GM23338 (cell line): Measurements from ENCODE around the gene PCSK5. TPM values are rescaled to one million over a fixed set of nuclear protein-coding genes. Genes with fewer than 3 reads are reported as not detected.
A peak's percentile ranks its signal among the peaks of the same experiment; 100 is the strongest.

Experiments used
- ATAC-seq: fragments of 200-7000 bp; cut with Tn5 transposase; 3 replicates; pipeline ENCODE4 v1.9.1; 2020
- DNase-seq: peaks from one replicate; pipeline ENCODE4 v3.0.0-alpha.2; 2015; ENCODE audit warnings: low spot score
- H2AFZ ChIP-seq: fragments of 200-600 bp; sonication (generic); 2 replicates; pipeline ENCODE4 v1.8.0; 2016; ENCODE audit warnings: antibody characterized with exemption, mild to moderate bottlenecking, moderate library complexity
- H3F3A ChIP-seq: fragments of 200-600 bp; sonication (generic); replicated peaks from 2 replicates; pipeline ENCODE4 v1.8.0; 2017; ENCODE audit warnings: antibody characterized with exemption, mixed run types, low read depth
- H3K27ac ChIP-seq: fragments of 200-600 bp; sonication (generic); 2 replicates; pipeline ENCODE4 v1.6.1; 2016; ENCODE audit warnings: low read depth
- H3K27me3 ChIP-seq: fragments of 200-600 bp; sonication (generic); 2 replicates; pipeline ENCODE4 v1.8.0; 2016; ENCODE audit warnings: mild to moderate bottlenecking, mixed run types, moderate library complexity; ENCODE audit not compliant: insufficient read depth
- H3K36me3 ChIP-seq: fragments of 200-600 bp; sonication (generic); 2 replicates; pipeline ENCODE4 v1.8.0; 2016; ENCODE audit warnings: mild to moderate bottlenecking; ENCODE audit not compliant: insufficient read depth
- H3K4me1 ChIP-seq: fragments of 200-600 bp; sonication (generic); 2 replicates; pipeline ENCODE4 v1.8.0; 2016; ENCODE audit warnings: mild to moderate bottlenecking, moderate library complexity; ENCODE audit not compliant: insufficient read depth
- H3K4me2 ChIP-seq: fragments of 200-600 bp; sonication (generic); 2 replicates; pipeline ENCODE4 v1.7.1; 2017; ENCODE audit warnings: mixed run types
- H3K4me3 ChIP-seq: fragments of 200-600 bp; sonication (generic); 2 replicates; pipeline ENCODE4 v1.6.1; 2016; ENCODE audit warnings: mixed run types
- H3K79me2 ChIP-seq: fragments of 200-600 bp; sonication (generic); replicated peaks from 2 replicates; pipeline ENCODE4 v1.8.0; 2017; ENCODE audit warnings: mild to moderate bottlenecking; ENCODE audit not compliant: insufficient read depth
- H3K9me2 ChIP-seq: fragments of 200-600 bp; sonication (generic); 2 replicates; pipeline ENCODE4 v1.8.0; 2017; ENCODE audit not compliant: insufficient read depth
- H4K20me1 ChIP-seq: fragments of 200-600 bp; sonication (generic); replicated peaks from 2 replicates; pipeline ENCODE4 v1.8.0; 2017; ENCODE audit warnings: mild to moderate bottlenecking; ENCODE audit not compliant: insufficient read depth
- H3K27ac Mint-ChIP-seq: 2 replicates; pipeline ENCODE4 v1.8.0; 2020; ENCODE audit warnings: inconsistent platforms, mild to moderate bottlenecking, moderate library complexity, mixed read lengths
- H3K27me3 Mint-ChIP-seq: 3 replicates; pipeline ENCODE4 v1.8.0; 2022; ENCODE audit warnings: low read depth, mild to moderate bottlenecking, moderate library complexity, mixed read lengths, inconsistent platforms; ENCODE audit not compliant: insufficient read depth, poor library complexity
- H3K36me3 Mint-ChIP-seq: 3 replicates; pipeline ENCODE4 v1.8.0; 2021; ENCODE audit warnings: low read depth, mild to moderate bottlenecking, inconsistent platforms, moderate library complexity, mixed read lengths
- H3K4me1 Mint-ChIP-seq: 3 replicates; pipeline ENCODE4 v1.8.0; 2020; ENCODE audit warnings: mild to moderate bottlenecking, inconsistent platforms, mixed read lengths
- H3K4me3 Mint-ChIP-seq: 3 replicates; pipeline ENCODE4 v1.8.0; 2021; ENCODE audit warnings: moderate library complexity, mild to moderate bottlenecking, inconsistent platforms, mixed read lengths
- H3K9me3 Mint-ChIP-seq: 3 replicates; pipeline ENCODE4 v1.8.0; 2020; ENCODE audit warnings: moderate library complexity, mild to moderate bottlenecking, inconsistent platforms, mixed read lengths
- CREB1 ChIP-seq: fragments of 250-450 bp; sonication (Bioruptor Pico); IDR thresholded peaks from 2 replicates; pipeline ENCODE4 v1.5.0; 2020; ENCODE audit warnings: low read depth, mild to moderate bottlenecking, moderate library complexity
- CTCF ChIP-seq, 2 experiments: fragments of 200-600 bp in 1 of 2; sonication (generic) in 1 of 2; conservative IDR thresholded peaks; 2 replicates each; pipeline versions ENCODE4 v1.5.1 to v1.6.1; 2016 to 2017; ENCODE audit warnings: antibody characterized with exemption in 2 of 2, low read depth in 2 of 2, mild to moderate bottlenecking in 2 of 2, moderate library complexity in 1 of 2
- ETS1 ChIP-seq: IDR thresholded peaks from 2 replicates; pipeline ENCODE4 v1.6.1; 2016; ENCODE audit warnings: antibody characterized with exemption
- EZH2 ChIP-seq: fragments of 200-600 bp; sonication (generic); IDR thresholded peaks from one replicate; pipeline ENCODE4 v1.8.0; 2017; ENCODE audit warnings: antibody characterized with exemption, mild to moderate bottlenecking, low read depth; ENCODE audit not compliant: unreplicated experiment
- EZH2phosphoT487 ChIP-seq: fragments of 200-600 bp; sonication (generic); IDR thresholded peaks from one replicate; pipeline ENCODE4 v1.8.1; 2018; ENCODE audit warnings: antibody characterized with exemption; ENCODE audit not compliant: unreplicated experiment
- JUNB ChIP-seq: IDR thresholded peaks from one replicate; pipeline ENCODE4 v1.6.1; 2016; ENCODE audit warnings: antibody characterized with exemption; ENCODE audit not compliant: unreplicated experiment
- NANOG ChIP-seq: IDR thresholded peaks from 2 replicates; pipeline ENCODE4 v1.6.1; 2016; ENCODE audit warnings: antibody characterized with exemption, borderline replicate concordance
- POLR2AphosphoS5 ChIP-seq: IDR thresholded peaks from 2 replicates; pipeline ENCODE4 v1.6.1; 2016; ENCODE audit warnings: antibody characterized with exemption, low read depth
- REST ChIP-seq: IDR thresholded peaks from one replicate; pipeline ENCODE4 v1.6.1; 2018; ENCODE audit warnings: antibody characterized with exemption; ENCODE audit not compliant: unreplicated experiment
- STAT1 ChIP-seq: IDR thresholded peaks from one replicate; pipeline ENCODE4 v1.6.1; 2016; ENCODE audit warnings: antibody characterized with exemption; ENCODE audit not compliant: unreplicated experiment
- ZNF114 ChIP-seq: fragments of 250-450 bp; sonication (Bioruptor Pico); IDR thresholded peaks from 2 replicates; pipeline ENCODE4 v1.5.0; 2020; ENCODE audit warnings: mild to moderate bottlenecking, moderate library complexity
- ZNF331 ChIP-seq: fragments of 250-450 bp; sonication (Bioruptor Pico); IDR thresholded peaks from 2 replicates; pipeline ENCODE4 v1.5.0; 2020; ENCODE audit warnings: low read depth, mild to moderate bottlenecking, moderate library complexity
- polyA plus RNA-seq: library from polyadenylated mRNA; unstranded; fragments of >200 nt; fragmentation: Nextera tagmentation; extraction: Ambion mirVana; gene quantifications from 2 replicates; pipeline ENCODE4 v1.2.1, GENCODE V29; 2016
- total RNA-seq: library from RNA; depleted of rRNA; stranded (reverse); fragments of >200 nt; shearing (Covaris generic); gene quantifications from 2 replicates; pipeline ENCODE4 v1.2.3, GENCODE V29; 2014

Gene PCSK5
- total and polyA plus RNA-seq, 2 experiments from 2014 or later = 12.3 to 34.8 TPM

GRCh38 chr9:75950998-75951397 lies 60.5 kb downstream of the PCSK5 start (continued):
- no peak for TF ChIP-seq REST
- TF ChIP-seq JUNB = no peak
- TF ChIP-seq CREB1 (CRISPR knock-in tag) = no peak
- TF ChIP-seq POLR2AphosphoS5 = no peak
- no peak for TF ChIP-seq CTCF (conservative IDR thresholded peaks at IDR 0.05; ENCODE audit: low read depth in 2 of 2)
- TF ChIP-seq ZNF114 (CRISPR knock-in tag) = no peak

- no peaks in the 10 kb centered on the region for H4K20me1 ChIP-seq
- H3K4me2 ChIP-seq = no peak overlapping the region
- no peaks in the 10 kb centered on the region for H3K27me3 Mint-ChIP-seq
- H3K4me3 ChIP-seq = no peak overlapping the region
- H3K4me1 Mint-ChIP-seq = peaks cover 13% of the 10 kb centered on the region
- no peaks in the 10 kb centered on the region for H3F3A ChIP-seq
- H3K9me3 Mint-ChIP-seq = no peaks in the 10 kb centered on the region
- peaks cover 18% of the 10 kb centered on the region for H3K4me1 ChIP-seq
- DNase-seq (no peak), ATAC-seq (no peak)
- no peak overlapping the region for H3K27ac ChIP-seq
- H3K27ac Mint-ChIP-seq = peak overlapping the region; percentile 79
- no peaks in the 10 kb centered on the region for H3K36me3 ChIP-seq
- peaks cover 6% of the 10 kb centered on the region for H3K36me3 Mint-ChIP-seq
- H3K27me3 ChIP-seq = no peaks in the 10 kb centered on the region
- H3K4me3 Mint-ChIP-seq = no peak overlapping the region
- no peaks in the 10 kb centered on the region for H3K9me2 ChIP-seq
- peaks cover 30% of the 10 kb centered on the region for H3K79me2 ChIP-seq
- H2AFZ ChIP-seq = no peak overlapping the region
- TF ChIP-seq CREB1 (CRISPR knock-in tag) = no peak
- no peak for TF ChIP-seq EZH2
- TF ChIP-seq JUNB = no peak
- TF ChIP-seq REST = no peak
- TF ChIP-seq ETS1 = no peak
- no peak for TF ChIP-seq STAT1
- TF ChIP-seq NANOG = no peak
- TF ChIP-seq CTCF (conservative IDR thresholded peaks at IDR 0.05; ENCODE audit: low read depth in 2 of 2) = no peak
- no peak for TF ChIP-seq ZNF114 (CRISPR knock-in tag)
- no peak for TF ChIP-seq ZNF331 (CRISPR knock-in tag)
- no peak for TF ChIP-seq EZH2phosphoT487
These were observed 62.7 kb downstream of the PCSK5 start for GRCh38 chr9:75953218-75953617.
